Fibroblast of lung (primary cell): Measurements from ENCODE around the gene FAM13C. TPM values are rescaled to one million over a fixed set of nuclear protein-coding genes. Genes with fewer than 3 reads are reported as not detected.

ENCODE experiments used
- DNase-seq, 2 donors: peaks; one replicate each; pipeline versions ENCODE4 v3.0.0 to v3.0.0-alpha.2; 2010; ENCODE audit warnings: low read depth in 2 of 2
- H2AFZ ChIP-seq: 2 replicates; pipeline ENCODE4 v1.5.1; 2012; ENCODE audit warnings: low read length, control low read depth, inconsistent platforms
- H3K27ac ChIP-seq: 2 replicates; pipeline ENCODE4 v1.5.1; 2011; ENCODE audit warnings: low read length, control low read depth; ENCODE audit not compliant: insufficient read depth
- H3K27me3 ChIP-seq: 2 replicates; pipeline ENCODE4 v1.5.1; 2011; ENCODE audit warnings: mild to moderate bottlenecking, low read length; ENCODE audit not compliant: control insufficient read depth, insufficient read depth
- H3K36me3 ChIP-seq: 2 replicates; pipeline ENCODE4 v1.5.1; 2011; ENCODE audit warnings: low read length; ENCODE audit not compliant: control insufficient read depth, insufficient read depth
- H3K4me1 ChIP-seq: 2 replicates; pipeline ENCODE4 v1.5.1; 2011; ENCODE audit warnings: low read length; ENCODE audit not compliant: control insufficient read depth, insufficient read depth; ENCODE audit errors: extremely low read depth
- H3K4me2 ChIP-seq: 2 replicates; pipeline ENCODE4 v1.5.1; 2011; ENCODE audit warnings: low read length, control low read depth; ENCODE audit not compliant: insufficient read depth; ENCODE audit errors: extremely low read depth
- H3K4me3 ChIP-seq, 4 experiments: fragments of 200-600 bp in 1 of 4; sonication (generic) in 1 of 4; replicated peaks in 1 of 4; 2 replicates each; pipeline ENCODE4 v1.5.1; 2011 to 2016; ENCODE audit warnings: low read length in 4 of 4, low read depth in 3 of 4, mild to moderate bottlenecking in 3 of 4, control low read depth in 2 of 4, inconsistent platforms in 1 of 4, mixed read lengths in 1 of 4; ENCODE audit not compliant: insufficient read depth in 1 of 4; ENCODE audit errors: control extremely low read depth in 1 of 4
- H3K79me2 ChIP-seq: 2 replicates; pipeline ENCODE4 v1.5.1; 2012; ENCODE audit warnings: mild to moderate bottlenecking, low read length, inconsistent platforms; ENCODE audit not compliant: control insufficient read depth, insufficient read depth
- H3K9ac ChIP-seq: 2 replicates; pipeline ENCODE4 v1.5.1; 2011; ENCODE audit warnings: mild to moderate bottlenecking, low read length, control low read depth; ENCODE audit not compliant: insufficient read depth
- H3K9me3 ChIP-seq: 2 replicates; pipeline ENCODE4 v1.5.1; 2012; ENCODE audit warnings: low read depth, low read length; ENCODE audit not compliant: control insufficient read depth, insufficient read depth
- H4K20me1 ChIP-seq: 2 replicates; pipeline ENCODE4 v1.5.1; 2011; ENCODE audit warnings: low read length; ENCODE audit not compliant: control insufficient read depth, insufficient read depth; ENCODE audit errors: extremely low read depth
- EZH2 ChIP-seq: IDR thresholded peaks from 2 replicates; pipeline ENCODE4 v1.5.1; 2012; ENCODE audit warnings: low read length, control low read depth, mild to moderate bottlenecking; ENCODE audit errors: missing control alignments
- polyA plus RNA-seq, 2 donors: library from polyadenylated mRNA; depleted of rRNA in 1 of 2; stranded (reverse) in 1 of 2; unstranded in 1 of 2; fragments of >200 nt; gene quantifications; 2 replicates each; pipeline ENCODE4 v1.2.1, GENCODE V29; 2011 to 2012; ENCODE audit warnings: missing spikeins in 1 of 2
- total RNA-seq: library from RNA; depleted of rRNA; stranded (reverse); fragments of >200 nt; gene quantifications from 2 replicates; pipeline ENCODE4 v1.2.1, GENCODE V29; 2014
- TF ChIP-seq, protein P1 (sequence below), 2 donors: IDR thresholded peaks in 1 of 2; conservative IDR thresholded peaks in 1 of 2; 1 replicate in 1 of 2; 2 replicates in 1 of 2; pipeline ENCODE4 v1.5.1; 2011 to 2012; ENCODE audit warnings: low read length in 2 of 2, control low read depth in 1 of 2, inconsistent platforms in 1 of 2, low read depth in 1 of 2, mild to moderate bottlenecking in 1 of 2

The FAM13C gene
- total and polyA plus RNA-seq, 2 donors (not counting 1 experiment from before 2014, with no cell fraction given), result 2.8 to 5.9 TPM

GRCh38 chr10:59372543-59372942 is 10.2 kb upstream of the FAM13C start:
- H3K4me2 ChIP-seq, result peak overlapping the region; percentile 38
- H3K9me3 ChIP-seq, result no peaks in the 10 kb centered on the region
- no peaks in the 10 kb centered on the region for H4K20me1 ChIP-seq
- H2AFZ ChIP-seq, result no peak overlapping the region
- TF ChIP-seq, protein P1, sequence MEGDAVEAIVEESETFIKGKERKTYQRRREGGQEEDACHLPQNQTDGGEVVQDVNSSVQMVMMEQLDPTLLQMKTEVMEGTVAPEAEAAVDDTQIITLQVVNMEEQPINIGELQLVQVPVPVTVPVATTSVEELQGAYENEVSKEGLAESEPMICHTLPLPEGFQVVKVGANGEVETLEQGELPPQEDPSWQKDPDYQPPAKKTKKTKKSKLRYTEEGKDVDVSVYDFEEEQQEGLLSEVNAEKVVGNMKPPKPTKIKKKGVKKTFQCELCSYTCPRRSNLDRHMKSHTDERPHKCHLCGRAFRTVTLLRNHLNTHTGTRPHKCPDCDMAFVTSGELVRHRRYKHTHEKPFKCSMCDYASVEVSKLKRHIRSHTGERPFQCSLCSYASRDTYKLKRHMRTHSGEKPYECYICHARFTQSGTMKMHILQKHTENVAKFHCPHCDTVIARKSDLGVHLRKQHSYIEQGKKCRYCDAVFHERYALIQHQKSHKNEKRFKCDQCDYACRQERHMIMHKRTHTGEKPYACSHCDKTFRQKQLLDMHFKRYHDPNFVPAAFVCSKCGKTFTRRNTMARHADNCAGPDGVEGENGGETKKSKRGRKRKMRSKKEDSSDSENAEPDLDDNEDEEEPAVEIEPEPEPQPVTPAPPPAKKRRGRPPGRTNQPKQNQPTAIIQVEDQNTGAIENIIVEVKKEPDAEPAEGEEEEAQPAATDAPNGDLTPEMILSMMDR (conservative IDR thresholded peaks at IDR 0.05 in 1 of 2, IDR thresholded peaks at IDR 0.05 in 1 of 2; ENCODE audit: low read depth in 1 of 2, low read length in 2 of 2), result no peak
- TF ChIP-seq EZH2, result no peak
- H3K4me3 ChIP-seq, result no peak overlapping the region
- H3K79me2 ChIP-seq, result no peaks in the 10 kb centered on the region
- DNase-seq, result peak; percentile 35 to 67
- H3K27me3 ChIP-seq, result no peaks in the 10 kb centered on the region
- H3K36me3 ChIP-seq, result no peaks in the 10 kb centered on the region
- H3K27ac ChIP-seq, result peak overlapping the region; percentile 40
- no peaks in the 10 kb centered on the region for H3K4me1 ChIP-seq
- H3K9ac ChIP-seq, result no peak overlapping the region

DNA sequence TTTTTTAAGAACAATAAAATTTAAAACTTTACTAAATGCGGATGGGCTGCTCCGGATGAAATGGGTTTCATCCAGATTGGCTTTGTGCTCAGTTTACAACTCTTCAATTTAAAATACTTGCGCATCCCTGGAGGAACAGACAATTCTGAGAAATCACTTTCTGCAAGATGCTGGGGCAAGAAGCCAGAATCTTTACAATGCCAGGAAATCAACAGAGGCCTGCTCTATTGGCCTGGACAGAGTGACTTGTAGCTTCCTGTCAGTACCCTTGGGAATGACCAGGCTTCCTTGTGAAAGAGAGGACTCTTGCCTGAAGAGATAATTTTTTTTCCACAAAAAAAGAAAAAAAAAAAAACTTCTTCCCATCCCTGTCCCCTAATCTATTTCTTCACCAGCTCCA is 3.9 kb upstream of the FAM13C start:
- Histone ChIP-seq H2AFZ (no peak overlapping the region), H4K20me1 (no peaks in the 10 kb centered on the region), H3K4me2 (no peak overlapping the region), H3K9me3 (no peaks in the 10 kb centered on the region), H3K36me3 (no peaks in the 10 kb centered on the region), H3K79me2 (no peaks in the 10 kb centered on the region), H3K4me1 (peaks cover 8% of the 10 kb centered on the region), H3K27me3 (no peaks in the 10 kb centered on the region), H3K4me3 (no peak overlapping the region), H3K9ac (no peak overlapping the region), H3K27ac (no peak overlapping the region)
- TF ChIP-seq, protein P1 (conservative IDR thresholded peaks at IDR 0.05 in 1 of 2, IDR thresholded peaks at IDR 0.05 in 1 of 2; ENCODE audit: low read depth in 1 of 2, low read length in 2 of 2), result no peak
- TF ChIP-seq EZH2, result no peak
- DNase-seq, result no peak

GRCh38 chr10:59363446-59363958 is 1.2 kb upstream of the FAM13C start:
- Histone ChIP-seq H4K20me1 (no peaks in the 10 kb centered on the region), H3K79me2 (no peaks in the 10 kb centered on the region), H3K27ac (no peak overlapping the region), H3K9me3 (no peaks in the 10 kb centered on the region), H2AFZ (no peak overlapping the region), H3K9ac (no peak overlapping the region), H3K36me3 (no peaks in the 10 kb centered on the region), H3K4me2 (no peak overlapping the region), H3K4me1 (peaks cover 8% of the 10 kb centered on the region), H3K27me3 (no peaks in the 10 kb centered on the region), H3K4me3 (peak overlapping the region in 1 of 4 experiments; percentile 67)
- TF ChIP-seq, protein P1 (conservative IDR thresholded peaks at IDR 0.05 in 1 of 2, IDR thresholded peaks at IDR 0.05 in 1 of 2; ENCODE audit: low read depth in 1 of 2, low read length in 2 of 2), result no peak
- no peak for TF ChIP-seq EZH2
- DNase-seq, result no peak
